GM21786 (cell line): ENCODE data around the gene CLBA1.

Source experiments
- ATAC-seq: cut with Tn5 transposase; IDR thresholded peaks from one replicate; pipeline ENCODE4 v1.9.1; 2021; ENCODE audit not compliant: unreplicated experiment

CLBA1 gene

DNA sequence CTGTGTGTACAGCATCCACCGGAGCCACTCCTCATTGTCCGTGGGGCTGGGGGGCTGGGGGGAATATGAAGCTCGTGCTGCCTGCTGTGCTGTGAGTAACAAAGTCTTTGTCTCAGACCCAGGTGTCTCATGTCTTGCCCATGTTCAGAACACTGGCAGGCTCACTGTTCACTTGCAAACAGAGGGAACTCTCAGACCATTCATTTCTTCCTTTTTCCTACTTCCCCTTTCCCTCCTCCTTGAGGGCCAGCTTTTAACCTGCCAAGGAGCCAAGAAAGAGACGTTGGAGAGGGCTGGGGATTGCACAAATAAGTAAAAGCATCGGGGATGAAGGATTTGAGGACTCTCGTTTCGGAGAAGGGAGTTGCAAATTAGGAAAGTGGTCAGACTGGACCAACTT is 58.1 kb downstream of the CLBA1 start:
- ATAC-seq: no peak
